HG03196 (cell line): Measurements from ENCODE around the gene PTMS.

Experiments
- ATAC-seq: cut with Tn5 transposase; IDR thresholded peaks from one replicate; pipeline ENCODE4 v1.9.1; 2021; ENCODE audit not compliant: unreplicated experiment

Gene PTMS

GRCh38 chr12:6787309-6787708 lies 21.1 kb downstream of the PTMS start:
- no peak for ATAC-seq

- ATAC-seq = no peak
Measured at GRCh38 chr12:6788972-6789924, 23.1 kb downstream of the PTMS start, which contains the start of gene CD4. Gene CD4, plus strand, starts transcription at chr12:6789528. Its CDS starts 10,611 bp downstream, at chr12:6800139.

- ATAC-seq = no peak
Measured at GRCh38 chr12:6790496-6791150, 24.5 kb downstream of the PTMS start.

GRCh38 chr12:6791931-6792520 lies 25.9 kb downstream of the PTMS start:
- ATAC-seq = no peak

- ATAC-seq = no peak
Measured at GRCh38 chr12:6792522-6793201, 26.5 kb downstream of the PTMS start.

GRCh38 chr12:6795088-6795487 lies 28.9 kb downstream of the PTMS start:
- ATAC-seq = no peak

- no peak for ATAC-seq
Measured at GRCh38 chr12:6796576-6796975, 30.4 kb downstream of the PTMS start.

- no peak for ATAC-seq
Measured at GRCh38 chr12:6799147-6799546, 33.0 kb downstream of the PTMS start.

GRCh38 chr12:6807170-6807569 lies 41.0 kb downstream of the PTMS start:
- ATAC-seq = no peak

- ATAC-seq = no peak
Measured at GRCh38 chr12:6809056-6809455, 42.9 kb downstream of the PTMS start.

- ATAC-seq = no peak
Measured at GRCh38 chr12:6810758-6811157, 44.6 kb downstream of the PTMS start.

- ATAC-seq = no peak
Measured at GRCh38 chr12:6813363-6813762, 47.2 kb downstream of the PTMS start.

- no peak for ATAC-seq
Measured at GRCh38 chr12:6816598-6816997, 50.4 kb downstream of the PTMS start.

GRCh38 chr12:6817098-6817497 lies 50.9 kb downstream of the PTMS start:
- ATAC-seq = no peak

GRCh38 chr12:6817662-6818157 lies 51.5 kb downstream of the PTMS start:
- no peak for ATAC-seq

GRCh38 chr12:6818222-6818621 lies 52.1 kb downstream of the PTMS start:
- ATAC-seq = no peak

GRCh38 chr12:6818645-6819044 lies 52.5 kb downstream of the PTMS start:
- no peak for ATAC-seq

GRCh38 chr12:6819106-6820030 lies 53.2 kb downstream of the PTMS start:
- ATAC-seq = no peak

- no peak for ATAC-seq
Measured at GRCh38 chr12:6820166-6820565, 54.0 kb downstream of the PTMS start.
